GM10266 (cell line): ENCODE data around the gene PCTP.
A peak's percentile ranks its signal among the peaks of the same experiment; 100 is the strongest.

ENCODE experiments used
- DNase-seq: peaks from one replicate; pipeline ENCODE4 v3.0.0; 2012; ENCODE audit errors: extremely low spot score
- CTCF ChIP-seq: IDR thresholded peaks from 2 replicates; pipeline ENCODE4 v1.5.1; 2012; ENCODE audit warnings: mild to moderate bottlenecking, low read depth; ENCODE audit not compliant: control insufficient read depth, insufficient read depth; ENCODE audit errors: missing control alignments

The PCTP gene

GRCh38 chr17:55756689-55757088, 5.8 kb downstream of the PCTP start:
- TF ChIP-seq CTCF: no peak
- DNase-seq: no peak

GRCh38 chr17:55757659-55758058, 6.8 kb downstream of the PCTP start:
- DNase-seq: peak; percentile 18
- TF ChIP-seq CTCF: no peak

GRCh38 chr17:55758171-55758570, 7.3 kb downstream of the PCTP start:
- TF ChIP-seq CTCF: no peak
- DNase-seq: no peak

- TF ChIP-seq CTCF: no peak
- DNase-seq: no peak
Observed at GRCh38 chr17:55760643-55761355, 9.9 kb downstream of the PCTP start.

- DNase-seq: no peak
- no peak for TF ChIP-seq CTCF
Observed at GRCh38 chr17:55762086-55762858, 11.4 kb downstream of the PCTP start.

GRCh38 chr17:55763856-55764255, 13.0 kb downstream of the PCTP start:
- TF ChIP-seq CTCF: no peak
- no peak for DNase-seq

GRCh38 chr17:55764610-55765009, 13.8 kb downstream of the PCTP start:
- DNase-seq: no peak
- no peak for TF ChIP-seq CTCF
